Endothelial cell of umbilical vein (primary cell): Measurements from ENCODE around the gene SNX19. TPM values are rescaled to one million over a fixed set of nuclear protein-coding genes. Genes with fewer than 3 reads are reported as not detected.

Experiments
- BruUV-seq: library from RNA; stranded (reverse); fragments of 400-500 nt; replicated peaks from 2 replicates; lab custom pipeline; 2021; lab: Mats Ljungman, UMichigan
- CTCF ChIA-PET: fragments of 300-600, 350-600 bp; sonication (Branson Sonifier 250); formaldehyde crosslinking; loops from one replicate; lab custom pipeline; 2021; ENCODE audit warnings: antibody characterized with exemption, inconsistent platforms; lab: Charles Lee
- POLR2A ChIA-PET: fragments of 300-600, 350-600 bp; sonication (Branson Sonifier 250); formaldehyde crosslinking; loops from one replicate; lab custom pipeline; 2021; ENCODE audit warnings: antibody characterized with exemption, inconsistent platforms; lab: Charles Lee
- DNase-seq: peaks from one replicate; pipeline ENCODE4 v3.0.0-alpha.2; 2011; ENCODE audit warnings: low read depth, low spot score
- FAIRE-seq: peaks from 2 replicates; lab custom pipeline; 2011; peaks lifted over from hg19 to GRCh38; lab: Jason Lieb, UNC
- H2AFZ ChIP-seq: 2 replicates; pipeline ENCODE4 v1.6.0; 2012; ENCODE audit warnings: low read depth, low read length, control low read depth, inconsistent platforms
- H3K27ac ChIP-seq: 2 replicates; pipeline ENCODE4 v1.5.1; 2011; ENCODE audit warnings: low read depth, mild to moderate bottlenecking, control low read depth, low read length, moderate library complexity; ENCODE audit not compliant: insufficient read depth
- H3K27me3 ChIP-seq, 2 experiments: 2 replicates each; pipeline versions ENCODE4 v1.6.0 to v1.6.1; 2011; ENCODE audit warnings: low read length in 2 of 2, mixed read lengths in 1 of 2; ENCODE audit not compliant: control insufficient read depth in 2 of 2, insufficient read depth in 2 of 2
- H3K36me3 ChIP-seq, 2 experiments: 2 replicates in 1 of 2; 3 replicates in 1 of 2; pipeline ENCODE4 v1.5.1; 2011; ENCODE audit warnings: low read length in 2 of 2, mild to moderate bottlenecking in 1 of 2, moderate library complexity in 1 of 2; ENCODE audit not compliant: control insufficient read depth in 2 of 2, insufficient read depth in 2 of 2; ENCODE audit errors: extremely low read depth in 1 of 2
- H3K4me1 ChIP-seq: 3 replicates; pipeline ENCODE4 v1.5.1; 2011; ENCODE audit warnings: mild to moderate bottlenecking, low read length; ENCODE audit not compliant: control insufficient read depth, insufficient read depth; ENCODE audit errors: extremely low read depth
- H3K4me2 ChIP-seq: 2 replicates; pipeline ENCODE4 v1.6.1; 2011; ENCODE audit warnings: low read length, control low read depth, mixed read lengths; ENCODE audit not compliant: insufficient read depth
- H3K4me3 ChIP-seq, 3 experiments: fragments of 200-600 bp in 1 of 3; sonication (generic), shearing (Covaris generic) in 1 of 3; replicated peaks in 1 of 3; 2 replicates each; pipeline ENCODE4 v1.5.1; 2011 to 2016; ENCODE audit warnings: control low read depth in 3 of 3, low read length in 3 of 3, mild to moderate bottlenecking in 2 of 3, inconsistent platforms in 1 of 3, low read depth in 1 of 3, moderate library complexity in 1 of 3; ENCODE audit not compliant: insufficient read depth in 1 of 3
- H3K79me2 ChIP-seq: 2 replicates; pipeline ENCODE4 v1.6.0; 2012; ENCODE audit warnings: low read length, inconsistent platforms; ENCODE audit not compliant: control insufficient read depth, insufficient read depth
- H3K9ac ChIP-seq: replicated peaks from 2 replicates; pipeline ENCODE3; 2011; ENCODE audit warnings: low read length, control low read depth; ENCODE audit not compliant: insufficient read depth; ENCODE audit errors: extremely low read depth
- H3K9me1 ChIP-seq: replicated peaks from 3 replicates; pipeline ENCODE4 v1.6.0; 2011; ENCODE audit warnings: mild to moderate bottlenecking, low read length; ENCODE audit not compliant: control insufficient read depth, insufficient read depth; ENCODE audit errors: extremely low read depth
- H3K9me3 ChIP-seq: replicated peaks from 2 replicates; pipeline ENCODE4 v1.5.1; 2012; ENCODE audit warnings: low read length, inconsistent platforms; ENCODE audit not compliant: control insufficient read depth, insufficient read depth
- H4K20me1 ChIP-seq: replicated peaks from 2 replicates; pipeline ENCODE3; 2011; ENCODE audit warnings: mild to moderate bottlenecking, low read length; ENCODE audit not compliant: control insufficient read depth, insufficient read depth; ENCODE audit errors: extremely low read depth
- CTCF ChIP-seq, 2 donors: IDR thresholded peaks; 1 replicate in 1 of 2; 2 replicates in 1 of 2; pipeline ENCODE4 v1.5.1; 2011; ENCODE audit warnings: low read length in 2 of 2, mild to moderate bottlenecking in 2 of 2, moderate library complexity in 2 of 2, control low read depth in 1 of 2, inconsistent platforms in 1 of 2, low read depth in 1 of 2; ENCODE audit not compliant: insufficient read depth in 1 of 2; ENCODE audit errors: extremely low read depth in 1 of 2
- EZH2 ChIP-seq: IDR thresholded peaks from 2 replicates; pipeline ENCODE4 v1.6.1; 2012; ENCODE audit warnings: borderline replicate concordance, low read depth, mild to moderate bottlenecking, moderate library complexity, low read length, inconsistent platforms; ENCODE audit not compliant: severe bottlenecking
- FOS ChIP-seq: IDR thresholded peaks from 2 replicates; pipeline ENCODE4 v1.6.1; 2011; ENCODE audit warnings: mild to moderate bottlenecking, low read length, moderate library complexity, borderline replicate concordance; ENCODE audit not compliant: insufficient read depth
- GATA2 ChIP-seq: IDR thresholded peaks from 2 replicates; pipeline ENCODE4 v1.7.0; 2011; ENCODE audit warnings: low read depth, mild to moderate bottlenecking, moderate library complexity, mixed read lengths, low read length; ENCODE audit not compliant: insufficient read length, insufficient read depth
- JUN ChIP-seq: IDR thresholded peaks from 2 replicates; pipeline ENCODE4 v1.6.1; 2011; ENCODE audit warnings: borderline replicate concordance, low read depth; ENCODE audit not compliant: insufficient read length, insufficient read depth
- MAX ChIP-seq: IDR thresholded peaks from 2 replicates; pipeline ENCODE4 v1.6.1; 2011; ENCODE audit not compliant: insufficient read depth, insufficient read length
- MYC ChIP-seq: IDR thresholded peaks from one replicate; pipeline ENCODE4 v1.6.1; 2011; ENCODE audit warnings: mild to moderate bottlenecking, low read depth, low read length
- POLR2A ChIP-seq: IDR thresholded peaks from 2 replicates; pipeline ENCODE4 v1.6.1; 2012; ENCODE audit warnings: low read depth, mild to moderate bottlenecking, control low read depth, low read length
- POLR2AphosphoS5 ChIP-seq: IDR thresholded peaks from 2 replicates; pipeline ENCODE4 v1.6.1; 2012; ENCODE audit warnings: low read depth, mild to moderate bottlenecking, control low read depth, low read length, moderate library complexity; ENCODE audit not compliant: insufficient read depth
- dilution Hi-C: fragments of 300-500 bp; cut with MboI; formaldehyde crosslinking; loops from one replicate; pipeline ENCODE4 v1.15.0; 2019; ENCODE audit warnings: low sequenced_read_pairs; ENCODE audit not compliant: extremely low pct_ligation_motif_present
- intact Hi-C: fragments of 100-400 bp; cut with micrococcal nuclease; formaldehyde crosslinking; loops from one replicate; pipeline ENCODE4 v1.10.0; 2022
- polyA plus RNA-seq, 4 experiments: library from polyadenylated mRNA; depleted of rRNA in 3 of 4; stranded (reverse) in 3 of 4; unstranded in 1 of 4; fragments of >200 nt; gene quantifications; 2 replicates each; pipeline versions ENCODE4 v1.2.1 to v1.2.3, GENCODE V29; 2011 to 2012; ENCODE audit warnings: missing spikeins in 1 of 4
- total RNA-seq: library from RNA; stranded (reverse); gene quantifications from 2 replicates; pipeline ENCODE4 v1.2.3, GENCODE V29; 2021

SNX19 gene
- total and polyA plus RNA-seq, 2 donors (not counting 3 experiments of a cell fraction or from before 2014, with no cell fraction given) = 37.4 to 49.8 TPM

- no peak overlapping the region for H2AFZ ChIP-seq
- H3K4me1 ChIP-seq = no peaks in the 10 kb centered on the region
- intact Hi-C loops = no loop called here
- BruUV-seq = no TSS peak
- ChIA-PET POLR2A (no interaction called here), CTCF (interaction anchor here (1.7 to 2.1 kb wide), 2 partner anchors 27 to 419 kb away, joined by 5 to 8 read pairs; no protein-coding TSS in a partner anchor)
- no peak overlapping the region for H3K9ac ChIP-seq
- no peak overlapping the region for H3K27ac ChIP-seq
- no peak overlapping the region for H3K4me2 ChIP-seq
- no peaks in the 10 kb centered on the region for H3K9me1 ChIP-seq
- H3K9me3 ChIP-seq = no peaks in the 10 kb centered on the region
- H3K27me3 ChIP-seq = peaks cover 0 to 4% of the 10 kb centered on the region in 2 experiments
- no peaks in the 10 kb centered on the region for H3K36me3 ChIP-seq
- TF ChIP-seq POLR2A (no peak), EZH2 (no peak), GATA2 (no peak), CTCF (IDR thresholded peaks at IDR 0.05; ENCODE audit: extremely low read depth in 1 of 2, insufficient read depth in 1 of 2, low read depth in 1 of 2, low read length in 2 of 2) (no peak), MYC (no peak), MAX (no peak), JUN (no peak), FOS (no peak), POLR2AphosphoS5 (no peak)
- no peak for FAIRE-seq
- no peak for DNase-seq
- dilution Hi-C loops = loop anchor here (25.0 kb wide), 1 partner anchor 417 kb away; the partner anchor contains the start of genes ADAMTS15 and ADAMTS8
- no peak overlapping the region for H3K4me3 ChIP-seq
- no peaks in the 10 kb centered on the region for H3K79me2 ChIP-seq
- H4K20me1 ChIP-seq = no peaks in the 10 kb centered on the region
Measured at GRCh38 chr11:130854483-130854882, 61.8 kb downstream of the SNX19 start.
